HepG2 (cell line): ENCODE data around the gene HELZ.

ENCODE experiments used
- CBX5 ChIP-seq: sonication (generic); formaldehyde crosslinking; IDR thresholded peaks from 2 replicates; pipeline ENCODE4 v1.4.0; 2020; ENCODE audit warnings: missing genetic modification reagents, borderline replicate concordance
- CTCF ChIP-seq: sonication (generic); formaldehyde crosslinking; IDR thresholded peaks from 2 replicates; pipeline ENCODE4 v1.5.0; 2020; ENCODE audit warnings: mild to moderate bottlenecking, missing genetic modification reagents, moderate library complexity
- EP300 ChIP-seq, 3 experiments: sonication (generic) in 1 of 3; formaldehyde crosslinking in 1 of 3; IDR thresholded peaks; 2 replicates each; pipeline versions ENCODE4 v1.5.1 to v1.6.1; 2011 to 2020; ENCODE audit warnings: low read depth in 2 of 3, low read length in 2 of 3, borderline replicate concordance in 1 of 3, improper control_type of control experiment in 1 of 3, mild to moderate bottlenecking in 1 of 3, missing genetic modification reagents in 1 of 3, moderate library complexity in 1 of 3
- NFYB ChIP-seq: sonication (generic); formaldehyde crosslinking; IDR thresholded peaks from 2 replicates; pipeline ENCODE4 v1.4.0; 2020; ENCODE audit warnings: missing genetic modification reagents
- PCBP1 ChIP-seq: fragments of 200-400 bp; formaldehyde crosslinking; IDR thresholded peaks from 2 replicates; pipeline ENCODE4 v1.6.1; 2017; ENCODE audit warnings: mild to moderate bottlenecking, low read depth, low read length, borderline replicate concordance
- RARG ChIP-seq: sonication (generic); formaldehyde crosslinking; IDR thresholded peaks from 2 replicates; pipeline ENCODE4 v1.4.0; 2020; ENCODE audit warnings: low read depth, mild to moderate bottlenecking, missing genetic modification reagents
- SMARCC2 ChIP-seq: fragments of 450-650 bp; IDR thresholded peaks from 2 replicates; pipeline ENCODE4 v1.6.1; 2017; ENCODE audit warnings: antibody characterized with exemption, mild to moderate bottlenecking
- TAF1 ChIP-seq: sonication (generic); formaldehyde crosslinking; IDR thresholded peaks from 2 replicates; pipeline ENCODE4 v1.4.0; 2020; ENCODE audit warnings: missing genetic modification reagents
- USF2 ChIP-seq, 2 experiments: sonication (generic) in 1 of 2; formaldehyde crosslinking in 1 of 2; IDR thresholded peaks; 2 replicates each; pipeline versions ENCODE4 v1.5.1 to v1.6.1; 2011 to 2020; ENCODE audit warnings: borderline replicate concordance in 1 of 2, low read depth in 1 of 2, low read length in 1 of 2, mild to moderate bottlenecking in 1 of 2, missing genetic modification reagents in 1 of 2, moderate library complexity in 1 of 2

GRCh38 chr17:67032985-67033384, 212.0 kb downstream of the HELZ start:
- TF ChIP-seq USF2 (IDR thresholded peaks at IDR 0.05; ENCODE audit: low read depth, low read length) (no peak), USF2 (CRISPR knock-in tag; IDR thresholded peaks at IDR 0.05; ENCODE audit: borderline replicate concordance) (no peak), CTCF (CRISPR knock-in tag) (no peak), EP300 (IDR thresholded peaks at IDR 0.05; ENCODE audit: low read depth in 2 of 2, low read length in 2 of 2) (no peak), EP300 (CRISPR knock-in tag; IDR thresholded peaks at IDR 0.05; ENCODE audit: borderline replicate concordance) (no peak), RARG (CRISPR knock-in tag) (no peak), PCBP1 (no peak), TAF1 (CRISPR knock-in tag) (no peak), NFYB (CRISPR knock-in tag) (no peak), SMARCC2 (no peak), CBX5 (CRISPR knock-in tag) (no peak)
